ENCODE data around the gene MC3R.

DNA sequence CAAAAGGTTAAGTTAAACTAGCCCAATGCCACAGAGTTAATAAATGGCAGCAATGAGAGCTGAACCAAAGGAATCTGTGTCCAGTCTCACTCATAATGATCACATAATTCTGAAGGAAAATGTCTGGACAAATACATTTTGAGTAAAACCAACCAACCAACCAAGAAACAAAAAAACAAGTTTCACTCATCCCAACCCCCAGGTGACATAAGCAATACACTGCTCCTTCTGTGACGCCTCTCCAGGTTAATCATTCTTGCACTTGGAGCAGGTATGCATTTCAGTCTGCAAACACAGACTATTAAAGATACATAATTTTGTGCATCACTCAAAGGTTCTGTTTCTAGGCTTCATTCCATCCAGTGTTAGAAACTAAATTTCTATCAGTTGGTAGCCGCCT, 35.2 kb upstream of the MC3R start:
- TF ChIP-seq HOXA7 (CRISPR knock-in tag; IDR thresholded peaks at IDR 0.05) (no peak), RCOR1 (IDR thresholded peaks at IDR 0.05; ENCODE audit: low read depth, low read length) (no peak), ESRRA (IDR thresholded peaks at IDR 0.05; ENCODE audit: borderline replicate concordance, low read length) (no peak), EP300 (IDR thresholded peaks at IDR 0.05) (no peak), MYC (IDR thresholded peaks at IDR 0.05; ENCODE audit: borderline replicate concordance, low read length) (no peak), KDM1A (IDR thresholded peaks at IDR 0.05; ENCODE audit: low read depth) (no peak), RAD21 (conservative IDR thresholded peaks at IDR 0.05 in 1 of 2, IDR thresholded peaks at IDR 0.05 in 1 of 2) (no peak), MAFK (IDR thresholded peaks at IDR 0.05; ENCODE audit: partially characterized antibody) (no peak), POLR2A (IDR thresholded peaks at IDR 0.05; ENCODE audit: low read length) (no peak), HOXB13 (CRISPR knock-in tag; IDR thresholded peaks at IDR 0.05; ENCODE audit: low read depth) (no peak), HDAC2 (IDR thresholded peaks at IDR 0.05) (no peak), ZFP36 (IDR thresholded peaks at IDR 0.05; ENCODE audit: borderline replicate concordance, partially characterized antibody) (no peak)
- TF ChIP-seq, protein P1, sequence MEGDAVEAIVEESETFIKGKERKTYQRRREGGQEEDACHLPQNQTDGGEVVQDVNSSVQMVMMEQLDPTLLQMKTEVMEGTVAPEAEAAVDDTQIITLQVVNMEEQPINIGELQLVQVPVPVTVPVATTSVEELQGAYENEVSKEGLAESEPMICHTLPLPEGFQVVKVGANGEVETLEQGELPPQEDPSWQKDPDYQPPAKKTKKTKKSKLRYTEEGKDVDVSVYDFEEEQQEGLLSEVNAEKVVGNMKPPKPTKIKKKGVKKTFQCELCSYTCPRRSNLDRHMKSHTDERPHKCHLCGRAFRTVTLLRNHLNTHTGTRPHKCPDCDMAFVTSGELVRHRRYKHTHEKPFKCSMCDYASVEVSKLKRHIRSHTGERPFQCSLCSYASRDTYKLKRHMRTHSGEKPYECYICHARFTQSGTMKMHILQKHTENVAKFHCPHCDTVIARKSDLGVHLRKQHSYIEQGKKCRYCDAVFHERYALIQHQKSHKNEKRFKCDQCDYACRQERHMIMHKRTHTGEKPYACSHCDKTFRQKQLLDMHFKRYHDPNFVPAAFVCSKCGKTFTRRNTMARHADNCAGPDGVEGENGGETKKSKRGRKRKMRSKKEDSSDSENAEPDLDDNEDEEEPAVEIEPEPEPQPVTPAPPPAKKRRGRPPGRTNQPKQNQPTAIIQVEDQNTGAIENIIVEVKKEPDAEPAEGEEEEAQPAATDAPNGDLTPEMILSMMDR (IDR thresholded peaks at IDR 0.05): no peak
- TF ChIP-seq, protein P2, sequence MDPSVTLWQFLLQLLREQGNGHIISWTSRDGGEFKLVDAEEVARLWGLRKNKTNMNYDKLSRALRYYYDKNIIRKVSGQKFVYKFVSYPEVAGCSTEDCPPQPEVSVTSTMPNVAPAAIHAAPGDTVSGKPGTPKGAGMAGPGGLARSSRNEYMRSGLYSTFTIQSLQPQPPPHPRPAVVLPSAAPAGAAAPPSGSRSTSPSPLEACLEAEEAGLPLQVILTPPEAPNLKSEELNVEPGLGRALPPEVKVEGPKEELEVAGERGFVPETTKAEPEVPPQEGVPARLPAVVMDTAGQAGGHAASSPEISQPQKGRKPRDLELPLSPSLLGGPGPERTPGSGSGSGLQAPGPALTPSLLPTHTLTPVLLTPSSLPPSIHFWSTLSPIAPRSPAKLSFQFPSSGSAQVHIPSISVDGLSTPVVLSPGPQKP (IDR thresholded peaks at IDR 0.05; ENCODE audit: low read depth, low read length): no peak

Measured in A549 (cell line).